ENCODE measurements around the gene MEX3D. TPM values are rescaled to one million over a fixed set of nuclear protein-coding genes. Genes with fewer than 3 reads are reported as not detected.

MEX3D gene
- 5.4 and 6.9 TPM in 2 replicates for polyA plus RNA-seq (2011; rRNA removed)
- polyA minus RNA-seq (2011; rRNA and poly(A)+ RNA removed): 7.7 and 9.8 TPM in 2 replicates

DNA sequence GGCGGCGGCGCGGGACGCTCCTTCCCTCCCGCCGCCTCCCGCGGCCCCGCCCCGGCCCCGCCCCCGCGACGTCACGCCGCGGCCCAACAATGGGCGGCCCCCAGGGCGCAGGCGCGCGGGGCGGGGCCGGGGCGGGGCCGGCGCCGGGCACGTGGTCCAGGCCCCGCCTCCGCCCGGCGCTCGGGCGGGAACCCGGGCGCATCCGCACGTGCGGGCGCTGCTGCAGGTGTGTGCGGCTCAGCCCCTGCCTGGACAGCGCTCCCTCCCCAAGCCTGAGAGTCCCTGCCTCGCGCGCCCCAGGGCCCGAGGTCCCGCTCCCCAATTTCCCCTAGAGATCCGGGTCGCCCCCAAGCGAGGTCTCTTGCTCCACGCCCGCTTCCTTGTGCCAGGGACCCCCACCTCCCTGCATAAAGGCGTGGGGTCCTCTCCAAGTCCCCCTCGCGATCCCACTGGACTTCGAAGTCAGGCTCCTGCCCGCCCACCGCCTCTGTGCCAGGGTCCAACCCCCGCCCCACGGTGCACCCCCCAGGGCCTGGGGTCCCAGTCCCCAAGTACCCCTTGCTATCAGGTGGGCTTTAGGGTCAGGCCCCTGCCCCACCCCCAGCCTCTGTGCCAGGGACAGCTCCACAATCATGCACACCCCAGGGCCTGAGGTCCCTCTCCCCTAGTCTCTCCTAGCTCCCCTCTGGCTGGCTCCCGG lies at the start of gene MEX3D:
MEX3D (minus strand) TSS at position 6 of the 700 bp plus-strand sequence. CDS start 267 bp downstream, outside the sequence.
- Histone ChIP-seq H3K4me3 (ENCODE audit: low read depth, low read length) (peak within 1 kb of the TSS; percentile 83), H3K27me3 (ENCODE audit: control insufficient read depth, insufficient read depth, low read length) (no peaks in the 10 kb centered on the region), H3K36me3 (ENCODE audit: control insufficient read depth, insufficient read depth, low read length) (0 out of 2 replicates have a peak, but pooled peaks cover 1% of the 10 kb centered on the region)
- TF ChIP-seq, protein P1, sequence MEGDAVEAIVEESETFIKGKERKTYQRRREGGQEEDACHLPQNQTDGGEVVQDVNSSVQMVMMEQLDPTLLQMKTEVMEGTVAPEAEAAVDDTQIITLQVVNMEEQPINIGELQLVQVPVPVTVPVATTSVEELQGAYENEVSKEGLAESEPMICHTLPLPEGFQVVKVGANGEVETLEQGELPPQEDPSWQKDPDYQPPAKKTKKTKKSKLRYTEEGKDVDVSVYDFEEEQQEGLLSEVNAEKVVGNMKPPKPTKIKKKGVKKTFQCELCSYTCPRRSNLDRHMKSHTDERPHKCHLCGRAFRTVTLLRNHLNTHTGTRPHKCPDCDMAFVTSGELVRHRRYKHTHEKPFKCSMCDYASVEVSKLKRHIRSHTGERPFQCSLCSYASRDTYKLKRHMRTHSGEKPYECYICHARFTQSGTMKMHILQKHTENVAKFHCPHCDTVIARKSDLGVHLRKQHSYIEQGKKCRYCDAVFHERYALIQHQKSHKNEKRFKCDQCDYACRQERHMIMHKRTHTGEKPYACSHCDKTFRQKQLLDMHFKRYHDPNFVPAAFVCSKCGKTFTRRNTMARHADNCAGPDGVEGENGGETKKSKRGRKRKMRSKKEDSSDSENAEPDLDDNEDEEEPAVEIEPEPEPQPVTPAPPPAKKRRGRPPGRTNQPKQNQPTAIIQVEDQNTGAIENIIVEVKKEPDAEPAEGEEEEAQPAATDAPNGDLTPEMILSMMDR (IDR thresholded peaks at IDR 0.05; ENCODE audit: insufficient read depth, low read depth, low read length): no peak
- POLR2A ChIA-PET: no interaction called here
- no peak for DNase-seq (ENCODE audit: low read depth)
- CTCF ChIA-PET: interaction anchor here (0.5 to 1.0 kb wide), 3 partner anchors 22 to 127 kb away, joined by 3 to 4 read pairs (median 3); no protein-coding TSS in a partner anchor

DNA sequence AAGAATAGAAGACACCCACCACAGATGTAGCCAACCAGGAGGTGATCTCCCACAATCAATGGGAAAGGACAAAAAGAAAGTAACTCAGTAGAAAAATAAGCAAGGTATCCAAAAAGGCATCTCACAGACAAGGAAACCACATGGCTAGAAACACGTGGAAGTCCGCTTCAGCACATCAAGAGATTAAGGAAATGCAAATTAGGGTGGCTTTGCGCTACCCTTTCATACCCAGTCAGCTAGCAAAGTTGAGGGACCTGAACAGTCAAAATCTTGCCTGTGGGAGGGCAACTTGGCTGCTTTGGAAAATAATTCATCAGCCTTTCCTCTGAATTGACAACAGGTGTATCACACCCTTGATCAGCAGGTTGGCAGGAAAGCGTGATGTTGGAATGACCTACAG lies 48.8 kb upstream of the MEX3D start:
- peaks cover 48% of the 10 kb centered on the region for H3K36me3 ChIP-seq (ENCODE audit: control insufficient read depth, insufficient read depth, low read length)
- TF ChIP-seq, protein P1 (IDR thresholded peaks at IDR 0.05; ENCODE audit: insufficient read depth, low read depth, low read length): no peak
- H3K27me3 ChIP-seq (ENCODE audit: control insufficient read depth, insufficient read depth, low read length): no peaks in the 10 kb centered on the region
- DNase-seq (ENCODE audit: low read depth): no peak
- no peak overlapping the region for H3K4me3 ChIP-seq (ENCODE audit: low read depth, low read length)
- CTCF ChIA-PET: interaction anchor here (0.9 to 2.6 kb wide), 5 partner anchors 9 to 179 kb away, joined by 4 to 13 read pairs (median 6); no protein-coding TSS in a partner anchor
- POLR2A ChIA-PET: interaction anchor here (0.5 kb wide), 1 partner anchor 156 kb away, joined by 3 read pairs; no protein-coding TSS in a partner anchor

DNA sequence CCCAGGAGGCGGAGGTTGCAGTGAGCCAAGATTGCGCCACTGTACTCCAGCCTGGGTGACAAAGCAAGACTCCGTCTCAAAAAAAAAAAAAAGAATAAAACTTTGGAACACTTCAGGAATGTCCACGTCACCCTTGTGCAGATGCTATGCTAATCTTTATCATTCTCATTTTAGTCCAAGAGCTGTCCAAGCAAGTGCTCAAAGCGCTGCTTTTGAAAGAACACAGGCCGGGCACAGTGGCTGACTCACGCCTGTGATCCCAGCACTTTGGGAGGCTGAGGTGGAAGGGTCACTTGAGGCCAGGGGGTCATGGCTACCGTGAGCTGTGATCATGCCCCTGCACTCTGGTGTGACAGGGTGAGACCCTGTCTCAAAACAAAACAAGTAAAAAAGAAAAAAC lies 48.3 kb upstream of the MEX3D start:
- POLR2A ChIA-PET: interaction anchor here (0.5 kb wide), 1 partner anchor 156 kb away, joined by 3 read pairs; no protein-coding TSS in a partner anchor
- Histone ChIP-seq H3K27me3 (ENCODE audit: control insufficient read depth, insufficient read depth, low read length) (no peaks in the 10 kb centered on the region), H3K36me3 (ENCODE audit: control insufficient read depth, insufficient read depth, low read length) (peaks cover 49% of the 10 kb centered on the region), H3K4me3 (ENCODE audit: low read depth, low read length) (no peak overlapping the region)
- TF ChIP-seq, protein P1 (IDR thresholded peaks at IDR 0.05; ENCODE audit: insufficient read depth, low read depth, low read length): no peak
- CTCF ChIA-PET: interaction anchor here (0.9 to 2.6 kb wide), 4 partner anchors 9 to 179 kb away, joined by 4 to 13 read pairs (median 5); no protein-coding TSS in a partner anchor
- DNase-seq (ENCODE audit: low read depth): peak; percentile 22

DNA sequence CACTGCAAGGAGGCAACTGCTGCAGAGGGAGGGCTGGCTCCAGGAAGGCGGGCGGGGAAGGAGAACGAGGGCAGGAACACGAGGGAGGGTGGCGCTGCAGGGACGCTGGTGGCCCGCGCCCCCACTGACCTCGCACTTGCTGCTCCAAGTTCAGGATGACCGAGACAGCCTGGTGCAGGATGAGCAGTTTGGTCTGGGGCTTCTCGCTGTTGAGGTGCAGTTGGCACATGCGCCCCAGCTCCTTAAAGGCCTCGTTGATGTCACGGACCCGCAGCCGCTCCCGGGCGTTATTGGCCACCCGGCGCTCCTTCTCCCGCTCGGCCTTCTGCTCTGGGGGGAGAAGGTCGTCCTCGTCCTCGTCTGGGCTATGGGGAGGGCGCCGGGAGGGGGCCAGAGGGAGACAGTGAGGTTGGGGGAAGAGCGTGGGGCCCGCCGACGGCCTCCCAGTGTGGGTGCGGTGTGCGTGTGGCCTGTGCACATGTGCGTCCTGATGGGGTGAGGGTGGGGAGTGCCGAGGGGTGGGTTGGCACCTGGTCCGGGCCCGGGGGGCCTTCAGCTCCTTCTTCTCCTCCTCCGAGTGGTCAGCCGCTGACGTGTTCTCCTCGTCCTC lies 47.1 kb upstream of the MEX3D start:
- ChIA-PET POLR2A (no interaction called here), CTCF (interaction anchor here (2.6 kb wide), 1 partner anchor 57 kb away, joined by 13 read pairs; no protein-coding TSS in a partner anchor)
- TF ChIP-seq, protein P1 (IDR thresholded peaks at IDR 0.05; ENCODE audit: insufficient read depth, low read depth, low read length): no peak
- Histone ChIP-seq H3K36me3 (ENCODE audit: control insufficient read depth, insufficient read depth, low read length) (peaks cover 47% of the 10 kb centered on the region), H3K4me3 (ENCODE audit: low read depth, low read length) (no peak overlapping the region), H3K27me3 (ENCODE audit: control insufficient read depth, insufficient read depth, low read length) (no peaks in the 10 kb centered on the region)
- DNase-seq (ENCODE audit: low read depth): no peak
